Caco-2 (cell line): ENCODE results near the gene TRIM71. TPM values are rescaled to one million over a fixed set of nuclear protein-coding genes. Genes with fewer than 3 reads are reported as not detected.

Experiments used
- BruUV-seq: library from RNA; stranded (reverse); fragments of 400-500 nt; replicated peaks from 2 replicates; lab custom pipeline; 2021; lab: Mats Ljungman, UMichigan
- CTCF ChIA-PET: fragments of 300-600 bp; sonication (Branson Sonifier 250); formaldehyde crosslinking; loops from one replicate; lab custom pipeline; 2022; ENCODE audit warnings: antibody characterized with exemption; lab: Charles Lee
- POLR2A ChIA-PET: fragments of 300-600 bp; sonication (Branson Sonifier 250); formaldehyde crosslinking; loops from one replicate; lab custom pipeline; 2022; ENCODE audit warnings: antibody characterized with exemption; lab: Charles Lee
- DNase-seq, 2 experiments: peaks; one replicate each; pipeline versions ENCODE4 v3.0.0 to v3.0.0-alpha.2; 2020 to 2022
- H3K27me3 ChIP-seq: replicated peaks from 2 replicates; pipeline ENCODE4 v1.6.0; 2011; ENCODE audit warnings: low read length; ENCODE audit not compliant: control insufficient read depth, insufficient read depth
- H3K36me3 ChIP-seq: 2 replicates; pipeline ENCODE4 v1.5.1; 2011; ENCODE audit warnings: low read length; ENCODE audit not compliant: control insufficient read depth, insufficient read depth
- H3K4me1 ChIP-seq: fragments of 250-450 bp; sonication (Bioruptor Pico); 2 replicates; pipeline ENCODE4 v1.5.1; 2020; ENCODE audit warnings: mild to moderate bottlenecking
- H3K4me3 ChIP-seq: 2 replicates; pipeline ENCODE4 v1.5.1; 2011; ENCODE audit warnings: low read depth, mild to moderate bottlenecking, control low read depth, low read length
- H3K9me3 ChIP-seq: fragments of 250-450 bp; sonication (Bioruptor Pico); 2 replicates; pipeline ENCODE4 v1.5.1; 2020; ENCODE audit warnings: mild to moderate bottlenecking, moderate library complexity
- H3K27ac Mint-ChIP-seq: one replicate; pipeline ENCODE4 v1.8.0; 2022; ENCODE audit warnings: mixed read lengths; ENCODE audit not compliant: unreplicated experiment
- H3K27me3 Mint-ChIP-seq: one replicate; pipeline ENCODE4 v1.8.0; 2022; ENCODE audit warnings: mixed read lengths; ENCODE audit not compliant: insufficient read depth, unreplicated experiment
- H3K36me3 Mint-ChIP-seq: one replicate; pipeline ENCODE4 v1.8.0; 2022; ENCODE audit warnings: mild to moderate bottlenecking, mixed read lengths; ENCODE audit not compliant: insufficient read depth, unreplicated experiment
- H3K4me1 Mint-ChIP-seq: one replicate; pipeline ENCODE4 v1.8.0; 2022; ENCODE audit warnings: low read depth, mixed read lengths; ENCODE audit not compliant: unreplicated experiment
- H3K4me3 Mint-ChIP-seq: one replicate; pipeline ENCODE4 v1.8.0; 2022; ENCODE audit warnings: mild to moderate bottlenecking, moderate library complexity, mixed read lengths; ENCODE audit not compliant: unreplicated experiment
- H3K9me3 Mint-ChIP-seq: one replicate; pipeline ENCODE4 v1.8.0; 2022; ENCODE audit warnings: mixed read lengths; ENCODE audit not compliant: unreplicated experiment
- intact Hi-C: fragments of 100-400 bp; cut with micrococcal nuclease; formaldehyde crosslinking; loops from one replicate; pipeline ENCODE4 v1.10.0; 2022; ENCODE audit not compliant: unreplicated experiment
- total RNA-seq: library from RNA; stranded (reverse); gene quantifications from 2 replicates; pipeline ENCODE4 v1.2.3, GENCODE V29; 2022
- TF ChIP-seq, protein P1 (sequence below), 2 experiments: fragments of 200-600 bp in 1 of 2; IDR thresholded peaks; 1 replicate in 1 of 2; 2 replicates in 1 of 2; pipeline versions ENCODE4 v1.5.1 to v1.8.0; 2011 to 2022; ENCODE audit warnings: antibody characterized with exemption in 1 of 2, control low read depth in 1 of 2, inconsistent platforms in 1 of 2, low read depth in 1 of 2, low read length in 1 of 2, mild to moderate bottlenecking in 1 of 2, moderate library complexity in 1 of 2; ENCODE audit not compliant: insufficient read depth in 1 of 2, severe bottlenecking in 1 of 2, unreplicated experiment in 1 of 2

Gene TRIM71
- total RNA-seq, 1 experiment from 2014 or later, result 68.4 TPM

DNA sequence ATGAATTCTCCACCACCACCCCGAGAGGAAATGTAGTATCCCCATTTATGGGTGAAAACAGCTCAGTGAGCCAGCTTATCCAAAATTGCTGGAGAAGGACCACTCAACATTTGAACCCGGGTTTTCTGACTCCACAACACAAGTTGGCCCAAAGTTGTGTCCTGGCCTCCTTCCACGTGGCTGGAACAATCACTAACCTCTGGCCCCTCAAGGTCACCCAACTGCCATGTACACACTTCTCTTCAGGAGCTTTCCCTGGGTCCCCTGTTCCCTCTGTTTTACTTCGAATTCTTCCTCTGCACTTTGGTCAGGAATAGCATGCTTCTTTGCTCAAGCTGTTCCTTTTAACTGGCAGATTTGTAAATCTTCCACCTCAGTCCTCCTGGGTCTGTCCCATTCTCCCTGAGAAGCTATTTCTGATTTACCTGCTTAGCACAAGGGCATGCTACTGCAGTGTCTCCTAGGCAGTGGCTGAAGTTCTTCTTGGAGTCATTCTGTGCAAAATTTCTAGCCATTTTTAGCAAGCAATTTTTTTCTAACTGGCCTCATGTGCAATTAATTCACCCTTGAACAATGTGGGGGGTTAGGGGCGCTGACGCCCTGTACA is 39.2 kb downstream of the TRIM71 start:
- no peaks in the 10 kb centered on the region for H3K27me3 ChIP-seq
- Mint-ChIP-seq H3K27ac (peak overlapping the region; percentile 72), H3K27me3 (no peaks in the 10 kb centered on the region), H3K4me1 (peaks cover 37% of the 10 kb centered on the region), H3K36me3 (peaks cover 33% of the 10 kb centered on the region), H3K4me3 (peak overlapping the region; percentile 20), H3K9me3 (no peaks in the 10 kb centered on the region)
- H3K4me3 ChIP-seq, result no peak overlapping the region
- no peaks in the 10 kb centered on the region for H3K9me3 ChIP-seq
- TF ChIP-seq, protein P1, sequence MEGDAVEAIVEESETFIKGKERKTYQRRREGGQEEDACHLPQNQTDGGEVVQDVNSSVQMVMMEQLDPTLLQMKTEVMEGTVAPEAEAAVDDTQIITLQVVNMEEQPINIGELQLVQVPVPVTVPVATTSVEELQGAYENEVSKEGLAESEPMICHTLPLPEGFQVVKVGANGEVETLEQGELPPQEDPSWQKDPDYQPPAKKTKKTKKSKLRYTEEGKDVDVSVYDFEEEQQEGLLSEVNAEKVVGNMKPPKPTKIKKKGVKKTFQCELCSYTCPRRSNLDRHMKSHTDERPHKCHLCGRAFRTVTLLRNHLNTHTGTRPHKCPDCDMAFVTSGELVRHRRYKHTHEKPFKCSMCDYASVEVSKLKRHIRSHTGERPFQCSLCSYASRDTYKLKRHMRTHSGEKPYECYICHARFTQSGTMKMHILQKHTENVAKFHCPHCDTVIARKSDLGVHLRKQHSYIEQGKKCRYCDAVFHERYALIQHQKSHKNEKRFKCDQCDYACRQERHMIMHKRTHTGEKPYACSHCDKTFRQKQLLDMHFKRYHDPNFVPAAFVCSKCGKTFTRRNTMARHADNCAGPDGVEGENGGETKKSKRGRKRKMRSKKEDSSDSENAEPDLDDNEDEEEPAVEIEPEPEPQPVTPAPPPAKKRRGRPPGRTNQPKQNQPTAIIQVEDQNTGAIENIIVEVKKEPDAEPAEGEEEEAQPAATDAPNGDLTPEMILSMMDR (IDR thresholded peaks at IDR 0.05; ENCODE audit: insufficient read depth in 1 of 2, low read depth in 1 of 2, low read length in 1 of 2, severe bottlenecking in 1 of 2, unreplicated experiment in 1 of 2), result no peak
- CTCF ChIA-PET, result no interaction called here
- DNase-seq, result no peak
- POLR2A ChIA-PET, result no interaction called here
- intact Hi-C loops, result loop anchor here (1.0 to 5.0 kb wide), 2 partner anchors 17 to 35 kb away; no protein-coding TSS in a partner anchor
- H3K36me3 ChIP-seq, result 0 out of 2 replicates have a peak, but pooled peaks cover 1% of the 10 kb centered on the region
- BruUV-seq, result no TSS peak
- H3K4me1 ChIP-seq, result peaks cover 44% of the 10 kb centered on the region

GRCh38 chr3:32857921-32858320 is 40.1 kb downstream of the TRIM71 start:
- H3K4me3 ChIP-seq, result no peak overlapping the region
- ChIA-PET CTCF (no interaction called here), POLR2A (no interaction called here)
- Mint-ChIP-seq H3K9me3 (no peaks in the 10 kb centered on the region), H3K4me3 (no peak overlapping the region), H3K4me1 (peaks cover 37% of the 10 kb centered on the region), H3K36me3 (peaks cover 33% of the 10 kb centered on the region), H3K27me3 (no peaks in the 10 kb centered on the region), H3K27ac (no peak overlapping the region)
- H3K36me3 ChIP-seq, result 0 out of 2 replicates have a peak, but pooled peaks cover 1% of the 10 kb centered on the region
- TF ChIP-seq, protein P1 (IDR thresholded peaks at IDR 0.05; ENCODE audit: insufficient read depth in 1 of 2, low read depth in 1 of 2, low read length in 1 of 2, severe bottlenecking in 1 of 2, unreplicated experiment in 1 of 2), result no peak
- H3K27me3 ChIP-seq, result no peaks in the 10 kb centered on the region
- intact Hi-C loops, result loop anchor here (1.0 to 5.0 kb wide), 2 partner anchors 18 to 36 kb away; no protein-coding TSS in a partner anchor
- no peak for DNase-seq
- no peaks in the 10 kb centered on the region for H3K9me3 ChIP-seq
- H3K4me1 ChIP-seq, result peaks cover 44% of the 10 kb centered on the region
- no TSS peak for BruUV-seq

GRCh38 chr3:32859604-32860237 is 41.9 kb downstream of the TRIM71 start:
- Histone ChIP-seq H3K9me3 (no peaks in the 10 kb centered on the region), H3K36me3 (0 out of 2 replicates have a peak, but pooled peaks cover 1% of the 10 kb centered on the region), H3K27me3 (no peaks in the 10 kb centered on the region), H3K4me1 (peaks cover 59% of the 10 kb centered on the region), H3K4me3 (no peak overlapping the region)
- no TSS peak for BruUV-seq
- H3K4me1 Mint-ChIP-seq, result peaks cover 36% of the 10 kb centered on the region
- peaks cover 33% of the 10 kb centered on the region for H3K36me3 Mint-ChIP-seq
- no peak overlapping the region for H3K4me3 Mint-ChIP-seq
- TF ChIP-seq, protein P1 (IDR thresholded peaks at IDR 0.05; ENCODE audit: insufficient read depth in 1 of 2, low read depth in 1 of 2, low read length in 1 of 2, severe bottlenecking in 1 of 2, unreplicated experiment in 1 of 2), result no peak
- intact Hi-C loops, result loop anchor here (5.0 kb wide), 1 partner anchor 37 kb away; no protein-coding TSS in a partner anchor
- ChIA-PET CTCF (no interaction called here), POLR2A (no interaction called here)
- no peak overlapping the region for H3K27ac Mint-ChIP-seq
- H3K27me3 Mint-ChIP-seq, result no peaks in the 10 kb centered on the region
- no peak for DNase-seq
- H3K9me3 Mint-ChIP-seq, result no peaks in the 10 kb centered on the region
